Astrocyte of the spinal cord (primary cell): ENCODE data around the gene SMC4.

Experiments
- DNase-seq: peaks from one replicate; pipeline ENCODE4 v3.0.0; 2011; ENCODE audit warnings: low read depth, low spot score
- H3K4me3 ChIP-seq: 2 replicates; pipeline ENCODE4 v1.5.1; 2011; ENCODE audit warnings: low read depth, mild to moderate bottlenecking, low read length, moderate library complexity
- CTCF ChIP-seq: IDR thresholded peaks from 2 replicates; pipeline ENCODE4 v1.5.1; 2012; ENCODE audit warnings: low read depth, mild to moderate bottlenecking, low read length, inconsistent platforms
- in situ Hi-C: cut with HindIII; loops from 2 replicates; pipeline ENCODE4 v1.10.0; 2017; ENCODE audit warnings: low sequenced_read_pairs

The SMC4 gene

GRCh38 chr3:160458151-160458550, 58.7 kb downstream of the SMC4 start:
- no peak overlapping the region for H3K4me3 ChIP-seq
- DNase-seq: no peak
- TF ChIP-seq CTCF: no peak
- in situ Hi-C loops: no loop called here

GRCh38 chr3:160459450-160459970, 60.1 kb downstream of the SMC4 start:
- H3K4me3 ChIP-seq: no peak overlapping the region
- no peak for TF ChIP-seq CTCF
- no peak for DNase-seq
- in situ Hi-C loops: no loop called here

GRCh38 chr3:160460033-160460432, 60.6 kb downstream of the SMC4 start:
- TF ChIP-seq CTCF: no peak
- DNase-seq: no peak
- in situ Hi-C loops: no loop called here
- H3K4me3 ChIP-seq: no peak overlapping the region

GRCh38 chr3:160464321-160464720, 64.9 kb downstream of the SMC4 start:
- TF ChIP-seq CTCF: no peak
- no peak for DNase-seq
- no peak overlapping the region for H3K4me3 ChIP-seq
- in situ Hi-C loops: no loop called here

GRCh38 chr3:160464971-160465370, 65.5 kb downstream of the SMC4 start:
- no peak overlapping the region for H3K4me3 ChIP-seq
- DNase-seq: no peak
- no peak for TF ChIP-seq CTCF
- in situ Hi-C loops: no loop called here

GRCh38 chr3:160470181-160470580, 70.7 kb downstream of the SMC4 start:
- no peak for TF ChIP-seq CTCF
- H3K4me3 ChIP-seq: no peak overlapping the region
- DNase-seq: no peak
- in situ Hi-C loops: no loop called here

- in situ Hi-C loops: no loop called here
- TF ChIP-seq CTCF: no peak
- H3K4me3 ChIP-seq: no peak overlapping the region
- DNase-seq: no peak
Measured at GRCh38 chr3:160471892-160472291, 72.4 kb downstream of the SMC4 start.
